ENCODE results near the gene SLC6A6.

DNA sequence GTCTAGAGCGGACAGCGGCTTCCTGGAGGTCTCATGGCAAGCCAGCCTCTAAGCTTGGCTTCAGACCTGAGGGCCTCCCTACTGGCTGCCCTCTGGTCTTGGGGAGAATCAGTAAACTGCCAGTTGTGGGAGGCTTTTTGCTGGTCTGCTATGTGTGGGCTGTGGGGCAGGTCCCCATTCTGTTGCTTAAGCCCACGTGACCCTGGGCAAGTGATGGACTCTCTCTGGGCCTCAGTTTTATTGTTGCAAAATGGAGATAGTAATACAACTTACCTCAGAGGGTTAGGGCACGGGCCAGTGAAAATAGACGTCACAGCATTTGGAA lies 61.7 kb downstream of the SLC6A6 start:
- TF ChIP-seq, protein P1, sequence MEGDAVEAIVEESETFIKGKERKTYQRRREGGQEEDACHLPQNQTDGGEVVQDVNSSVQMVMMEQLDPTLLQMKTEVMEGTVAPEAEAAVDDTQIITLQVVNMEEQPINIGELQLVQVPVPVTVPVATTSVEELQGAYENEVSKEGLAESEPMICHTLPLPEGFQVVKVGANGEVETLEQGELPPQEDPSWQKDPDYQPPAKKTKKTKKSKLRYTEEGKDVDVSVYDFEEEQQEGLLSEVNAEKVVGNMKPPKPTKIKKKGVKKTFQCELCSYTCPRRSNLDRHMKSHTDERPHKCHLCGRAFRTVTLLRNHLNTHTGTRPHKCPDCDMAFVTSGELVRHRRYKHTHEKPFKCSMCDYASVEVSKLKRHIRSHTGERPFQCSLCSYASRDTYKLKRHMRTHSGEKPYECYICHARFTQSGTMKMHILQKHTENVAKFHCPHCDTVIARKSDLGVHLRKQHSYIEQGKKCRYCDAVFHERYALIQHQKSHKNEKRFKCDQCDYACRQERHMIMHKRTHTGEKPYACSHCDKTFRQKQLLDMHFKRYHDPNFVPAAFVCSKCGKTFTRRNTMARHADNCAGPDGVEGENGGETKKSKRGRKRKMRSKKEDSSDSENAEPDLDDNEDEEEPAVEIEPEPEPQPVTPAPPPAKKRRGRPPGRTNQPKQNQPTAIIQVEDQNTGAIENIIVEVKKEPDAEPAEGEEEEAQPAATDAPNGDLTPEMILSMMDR (IDR thresholded peaks at IDR 0.05; ENCODE audit: insufficient read depth, low read length, poor library complexity, severe bottlenecking) = no peak
- no peak for TF ChIP-seq EZH2phosphoT487 (conservative IDR thresholded peaks at IDR 0.05; ENCODE audit: low read length)

All from SU-DHL-6 (cell line).